K562 (cell line): Measurements from ENCODE around the gene KLHDC2. TPM values are rescaled to one million over a fixed set of nuclear protein-coding genes. Genes with fewer than 3 reads are reported as not detected.

ENCODE experiments used
- GATA2 ChIP-seq: sonication (generic); formaldehyde crosslinking; IDR thresholded peaks from 2 replicates; pipeline ENCODE4 v1.4.0; 2020; ENCODE audit warnings: mild to moderate bottlenecking, missing genetic modification reagents
- KHSRP ChIP-seq: fragments of 450-650 bp; IDR thresholded peaks from 2 replicates; pipeline ENCODE4 v1.6.1; 2017
- LARP7 ChIP-seq: fragments of 450-650 bp; IDR thresholded peaks from 2 replicates; pipeline ENCODE4 v1.6.1; 2016
- PHB2 ChIP-seq: fragments of 450-650 bp; IDR thresholded peaks from 2 replicates; pipeline ENCODE4 v1.6.1; 2017; ENCODE audit warnings: low read depth
- POLR2H ChIP-seq: IDR thresholded peaks from 2 replicates; pipeline ENCODE4 v1.6.1; 2016; ENCODE audit warnings: missing genetic modification characterization, low read depth, mild to moderate bottlenecking, control low read depth, missing compliant biosample characterization, moderate library complexity
- ZEB2 ChIP-seq: fragments of 450-650 bp; IDR thresholded peaks from 2 replicates; pipeline ENCODE4 v1.6.1; 2016
- polyA plus RNA-seq, 8 experiments: library from polyadenylated mRNA; depleted of rRNA in 4 of 8; stranded (reverse) in 5 of 8; unstranded in 3 of 8; fragments of >200 nt; fragmentation: Nextera tagmentation in 2 of 8; fragmentation: Illumina TruSeq in 1 of 8; extraction: Ambion mirVana in 2 of 8; extraction: Trizol in 1 of 8; gene quantifications; 2 replicates each; pipeline versions ENCODE4 v1.2.1 to v1.2.3, GENCODE V29; 2011 to 2014; ENCODE audit warnings: inconsistent platforms in 1 of 8, missing spikeins in 1 of 8
- total RNA-seq, 7 experiments: library from RNA; depleted of rRNA in 6 of 7; stranded (reverse); fragments of >200 nt in 6 of 7; fragmentation: Illumina TruSeq in 2 of 7; extraction: Trizol in 2 of 7; gene quantifications; 2 replicates each; pipeline versions ENCODE4 v1.2.1 to v1.2.3, GENCODE V29; 2011 to 2021; ENCODE audit warnings: low replicate concordance in 1 of 7
- TF ChIP-seq, protein P1 (sequence below): fragments of 450-650 bp; formaldehyde crosslinking; IDR thresholded peaks from 2 replicates; pipeline ENCODE4 v1.4.0; 2022; ENCODE audit warnings: missing genetic modification characterization
- TF ChIP-seq, protein P2 (sequence below): sonication (generic); formaldehyde crosslinking; IDR thresholded peaks from 2 replicates; pipeline ENCODE4 v1.8.1; 2023; ENCODE audit warnings: mild to moderate bottlenecking, missing genetic modification reagents
- TF ChIP-seq, protein P3 (sequence below): fragments of 450-650 bp; IDR thresholded peaks from one replicate; pipeline ENCODE4 v1.6.1; 2018; ENCODE audit warnings: mild to moderate bottlenecking, moderate library complexity; ENCODE audit not compliant: partially characterized antibody
- TF ChIP-seq, protein P4 (sequence below), 2 experiments: fragments of 150-350 bp in 1 of 2; IDR thresholded peaks; 2 replicates each; pipeline ENCODE4 v1.6.1; 2012 to 2016; ENCODE audit warnings: low read depth in 2 of 2, low read length in 2 of 2, mild to moderate bottlenecking in 1 of 2, moderate library complexity in 1 of 2

KLHDC2 gene
- total and polyA plus RNA-seq, 9 of the 15 experiments (the other 6 are each of a cell fraction or from before 2014, with no cell fraction given), result 6.3 to 41.7 (median 20.0) TPM

DNA sequence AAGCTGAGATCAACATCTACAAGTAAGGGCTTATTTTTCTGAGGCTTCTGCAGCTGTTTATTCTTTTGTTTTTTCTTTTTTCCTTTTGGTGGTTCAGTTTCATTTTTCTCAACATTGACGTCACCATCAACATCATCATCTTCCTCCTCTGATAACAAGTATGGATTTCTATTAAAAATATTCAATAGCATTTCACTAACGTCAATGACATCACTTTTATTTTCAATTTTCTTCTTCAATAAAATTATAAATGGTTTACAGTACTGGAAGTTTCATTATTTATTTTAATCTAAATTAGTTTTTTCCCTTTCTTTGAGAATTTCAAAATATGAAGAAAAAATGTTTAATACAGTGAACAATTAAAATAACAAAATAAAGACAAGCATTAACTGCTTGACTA is 60.7 kb downstream of the KLHDC2 start (continued):
- TF ChIP-seq, protein P1, sequence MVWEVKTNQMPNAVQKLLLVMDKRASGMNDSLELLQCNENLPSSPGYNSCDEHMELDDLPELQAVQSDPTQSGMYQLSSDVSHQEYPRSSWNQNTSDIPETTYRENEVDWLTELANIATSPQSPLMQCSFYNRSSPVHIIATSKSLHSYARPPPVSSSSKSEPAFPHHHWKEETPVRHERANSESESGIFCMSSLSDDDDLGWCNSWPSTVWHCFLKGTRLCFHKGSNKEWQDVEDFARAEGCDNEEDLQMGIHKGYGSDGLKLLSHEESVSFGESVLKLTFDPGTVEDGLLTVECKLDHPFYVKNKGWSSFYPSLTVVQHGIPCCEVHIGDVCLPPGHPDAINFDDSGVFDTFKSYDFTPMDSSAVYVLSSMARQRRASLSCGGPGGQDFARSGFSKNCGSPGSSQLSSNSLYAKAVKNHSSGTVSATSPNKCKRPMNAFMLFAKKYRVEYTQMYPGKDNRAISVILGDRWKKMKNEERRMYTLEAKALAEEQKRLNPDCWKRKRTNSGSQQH, result no peak
- TF ChIP-seq, protein P2, sequence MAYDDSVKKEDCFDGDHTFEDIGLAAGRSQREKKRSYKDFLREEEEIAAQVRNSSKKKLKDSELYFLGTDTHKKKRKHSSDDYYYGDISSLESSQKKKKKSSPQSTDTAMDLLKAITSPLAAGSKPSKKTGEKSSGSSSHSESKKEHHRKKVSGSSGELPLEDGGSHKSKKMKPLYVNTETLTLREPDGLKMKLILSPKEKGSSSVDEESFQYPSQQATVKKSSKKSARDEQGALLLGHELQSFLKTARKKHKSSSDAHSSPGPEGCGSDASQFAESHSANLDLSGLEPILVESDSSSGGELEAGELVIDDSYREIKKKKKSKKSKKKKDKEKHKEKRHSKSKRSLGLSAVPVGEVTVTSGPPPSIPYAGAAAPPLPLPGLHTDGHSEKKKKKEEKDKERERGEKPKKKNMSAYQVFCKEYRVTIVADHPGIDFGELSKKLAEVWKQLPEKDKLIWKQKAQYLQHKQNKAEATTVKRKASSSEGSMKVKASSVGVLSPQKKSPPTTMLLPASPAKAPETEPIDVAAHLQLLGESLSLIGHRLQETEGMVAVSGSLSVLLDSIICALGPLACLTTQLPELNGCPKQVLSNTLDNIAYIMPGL (CRISPR knock-in tag), result no peak
- TF ChIP-seq ZEB2 (no peak), POLR2H (no peak), PHB2 (no peak), KHSRP (no peak), GATA2 (CRISPR knock-in tag) (no peak), LARP7 (no peak)
- TF ChIP-seq, protein P3, sequence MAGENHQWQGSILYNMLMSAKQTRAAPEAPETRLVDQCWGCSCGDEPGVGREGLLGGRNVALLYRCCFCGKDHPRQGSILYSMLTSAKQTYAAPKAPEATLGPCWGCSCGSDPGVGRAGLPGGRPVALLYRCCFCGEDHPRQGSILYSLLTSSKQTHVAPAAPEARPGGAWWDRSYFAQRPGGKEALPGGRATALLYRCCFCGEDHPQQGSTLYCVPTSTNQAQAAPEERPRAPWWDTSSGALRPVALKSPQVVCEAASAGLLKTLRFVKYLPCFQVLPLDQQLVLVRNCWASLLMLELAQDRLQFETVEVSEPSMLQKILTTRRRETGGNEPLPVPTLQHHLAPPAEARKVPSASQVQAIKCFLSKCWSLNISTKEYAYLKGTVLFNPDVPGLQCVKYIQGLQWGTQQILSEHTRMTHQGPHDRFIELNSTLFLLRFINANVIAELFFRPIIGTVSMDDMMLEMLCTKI, result no peak
- TF ChIP-seq, protein P4, sequence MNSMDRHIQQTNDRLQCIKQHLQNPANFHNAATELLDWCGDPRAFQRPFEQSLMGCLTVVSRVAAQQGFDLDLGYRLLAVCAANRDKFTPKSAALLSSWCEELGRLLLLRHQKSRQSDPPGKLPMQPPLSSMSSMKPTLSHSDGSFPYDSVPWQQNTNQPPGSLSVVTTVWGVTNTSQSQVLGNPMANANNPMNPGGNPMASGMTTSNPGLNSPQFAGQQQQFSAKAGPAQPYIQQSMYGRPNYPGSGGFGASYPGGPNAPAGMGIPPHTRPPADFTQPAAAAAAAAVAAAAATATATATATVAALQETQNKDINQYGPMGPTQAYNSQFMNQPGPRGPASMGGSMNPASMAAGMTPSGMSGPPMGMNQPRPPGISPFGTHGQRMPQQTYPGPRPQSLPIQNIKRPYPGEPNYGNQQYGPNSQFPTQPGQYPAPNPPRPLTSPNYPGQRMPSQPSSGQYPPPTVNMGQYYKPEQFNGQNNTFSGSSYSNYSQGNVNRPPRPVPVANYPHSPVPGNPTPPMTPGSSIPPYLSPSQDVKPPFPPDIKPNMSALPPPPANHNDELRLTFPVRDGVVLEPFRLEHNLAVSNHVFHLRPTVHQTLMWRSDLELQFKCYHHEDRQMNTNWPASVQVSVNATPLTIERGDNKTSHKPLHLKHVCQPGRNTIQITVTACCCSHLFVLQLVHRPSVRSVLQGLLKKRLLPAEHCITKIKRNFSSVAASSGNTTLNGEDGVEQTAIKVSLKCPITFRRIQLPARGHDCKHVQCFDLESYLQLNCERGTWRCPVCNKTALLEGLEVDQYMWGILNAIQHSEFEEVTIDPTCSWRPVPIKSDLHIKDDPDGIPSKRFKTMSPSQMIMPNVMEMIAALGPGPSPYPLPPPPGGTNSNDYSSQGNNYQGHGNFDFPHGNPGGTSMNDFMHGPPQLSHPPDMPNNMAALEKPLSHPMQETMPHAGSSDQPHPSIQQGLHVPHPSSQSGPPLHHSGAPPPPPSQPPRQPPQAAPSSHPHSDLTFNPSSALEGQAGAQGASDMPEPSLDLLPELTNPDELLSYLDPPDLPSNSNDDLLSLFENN (IDR thresholded peaks at IDR 0.05; ENCODE audit: low read depth in 2 of 2, low read length in 2 of 2), result no peak
- TF ChIP-seq, all 486 proteins: peak for 0

Other genes with a start within 250 kb of the KLHDC2 start
Only the 7 nearest of the 9 such genes appear.
- 270 and 365 TPM in 2 replicates for gene RPL36AL, start 147.5 kb upstream of the KLHDC2 start, total RNA-seq (2014; rRNA removed)
- gene RPL36AL, start 147.5 kb upstream of the KLHDC2 start, total RNA-seq (2014; rRNA removed; fragmentation: Illumina TruSeq; extraction: Trizol), result 358 and 392 TPM in 2 replicates
- 329 and 335 TPM in 2 replicates for gene RPL36AL, start 147.5 kb upstream of the KLHDC2 start, total RNA-seq (2015; rRNA removed; fragmentation: Illumina TruSeq; extraction: Trizol)
- 139 and 146 TPM in 2 replicates for gene RPL36AL, start 147.5 kb upstream of the KLHDC2 start, total RNA-seq (2021)
- gene RPL36AL, start 147.5 kb upstream of the KLHDC2 start, polyA plus RNA-seq (2011; rRNA removed), result 131 and 189 TPM in 2 replicates
- 360 and 378 TPM in 2 replicates for gene RPL36AL, start 147.5 kb upstream of the KLHDC2 start, polyA plus RNA-seq (2014; fragmentation: Illumina TruSeq; extraction: Trizol)
- gene RPL36AL, start 147.5 kb upstream of the KLHDC2 start, polyA plus RNA-seq (2014; fragmentation: Nextera tagmentation; extraction: Ambion mirVana), result 100 to 1,000 TPM; 625 to 674 TPM
- gene RPL36AL, start 147.5 kb upstream of the KLHDC2 start, polyA plus RNA-seq (2014; rRNA removed), result 354 and 366 TPM in 2 replicates
- 29.7 and 30.2 TPM in 2 replicates for gene MGAT2, start 147.4 kb upstream of the KLHDC2 start, total RNA-seq (2014; rRNA removed)
- 24.9 and 26.9 TPM in 2 replicates for gene MGAT2, start 147.4 kb upstream of the KLHDC2 start, total RNA-seq (2014; rRNA removed; fragmentation: Illumina TruSeq; extraction: Trizol)
- 30.7 and 31.0 TPM in 2 replicates for gene MGAT2, start 147.4 kb upstream of the KLHDC2 start, total RNA-seq (2015; rRNA removed; fragmentation: Illumina TruSeq; extraction: Trizol)
- gene MGAT2, start 147.4 kb upstream of the KLHDC2 start, total RNA-seq (2021), result 32.3 and 33.3 TPM in 2 replicates
- 14.0 and 19.2 TPM in 2 replicates for gene MGAT2, start 147.4 kb upstream of the KLHDC2 start, polyA plus RNA-seq (2011; rRNA removed)
- gene MGAT2, start 147.4 kb upstream of the KLHDC2 start, polyA plus RNA-seq (2014; fragmentation: Illumina TruSeq; extraction: Trizol), result 20.4 and 24.4 TPM in 2 replicates
- gene MGAT2, start 147.4 kb upstream of the KLHDC2 start, polyA plus RNA-seq (2014; fragmentation: Nextera tagmentation; extraction: Ambion mirVana), result under 1 TPM in 1 of 2 experiments, not detected in 1; 0.03 TPM
- gene MGAT2, start 147.4 kb upstream of the KLHDC2 start, polyA plus RNA-seq (2014; rRNA removed), result 18.8 and 20.9 TPM in 2 replicates
- 14.6 and 14.7 TPM in 2 replicates for gene DNAAF2, start 132.9 kb upstream of the KLHDC2 start, total RNA-seq (2014; rRNA removed)
- 11.1 and 12.5 TPM in 2 replicates for gene DNAAF2, start 132.9 kb upstream of the KLHDC2 start, total RNA-seq (2014; rRNA removed; fragmentation: Illumina TruSeq; extraction: Trizol)
- 10.6 and 11.2 TPM in 2 replicates for gene DNAAF2, start 132.9 kb upstream of the KLHDC2 start, total RNA-seq (2015; rRNA removed; fragmentation: Illumina TruSeq; extraction: Trizol)
- 11.0 and 11.7 TPM in 2 replicates for gene DNAAF2, start 132.9 kb upstream of the KLHDC2 start, total RNA-seq (2021)
- gene DNAAF2, start 132.9 kb upstream of the KLHDC2 start, polyA plus RNA-seq (2011; rRNA removed), result 7.8 and 10.3 TPM in 2 replicates
- gene DNAAF2, start 132.9 kb upstream of the KLHDC2 start, polyA plus RNA-seq (2014; fragmentation: Illumina TruSeq; extraction: Trizol), result 11.2 and 11.4 TPM in 2 replicates
- gene DNAAF2, start 132.9 kb upstream of the KLHDC2 start, polyA plus RNA-seq (2014; fragmentation: Nextera tagmentation; extraction: Ambion mirVana), result 1 to 10 TPM; 2.4 to 4.0 TPM
- 12.0 and 13.9 TPM in 2 replicates for gene DNAAF2, start 132.9 kb upstream of the KLHDC2 start, polyA plus RNA-seq (2014; rRNA removed)
- gene POLE2, start 79.9 kb upstream of the KLHDC2 start, total RNA-seq (2014; rRNA removed), result 30.7 and 32.2 TPM in 2 replicates
- 61.6 and 65.8 TPM in 2 replicates for gene POLE2, start 79.9 kb upstream of the KLHDC2 start, total RNA-seq (2014; rRNA removed; fragmentation: Illumina TruSeq; extraction: Trizol)
- 49.7 and 54.6 TPM in 2 replicates for gene POLE2, start 79.9 kb upstream of the KLHDC2 start, total RNA-seq (2015; rRNA removed; fragmentation: Illumina TruSeq; extraction: Trizol)
- gene POLE2, start 79.9 kb upstream of the KLHDC2 start, total RNA-seq (2021), result 34.6 and 37.7 TPM in 2 replicates
- 60.1 and 78.4 TPM in 2 replicates for gene POLE2, start 79.9 kb upstream of the KLHDC2 start, polyA plus RNA-seq (2011; rRNA removed)
- gene POLE2, start 79.9 kb upstream of the KLHDC2 start, polyA plus RNA-seq (2014; fragmentation: Illumina TruSeq; extraction: Trizol), result 56.4 and 70.8 TPM in 2 replicates
- 10 to 100 TPM; 53.8 to 55.4 TPM for gene POLE2, start 79.9 kb upstream of the KLHDC2 start, polyA plus RNA-seq (2014; fragmentation: Nextera tagmentation; extraction: Ambion mirVana)
- 55.5 and 64.9 TPM in 2 replicates for gene POLE2, start 79.9 kb upstream of the KLHDC2 start, polyA plus RNA-seq (2014; rRNA removed)
- 0.08 and 0.41 TPM in 2 replicates for gene KLHDC1, start 75.0 kb upstream of the KLHDC2 start, total RNA-seq (2014; rRNA removed)
- gene KLHDC1, start 75.0 kb upstream of the KLHDC2 start, total RNA-seq (2014; rRNA removed; fragmentation: Illumina TruSeq; extraction: Trizol), result 0.10 and 0.15 TPM in 2 replicates
- gene KLHDC1, start 75.0 kb upstream of the KLHDC2 start, total RNA-seq (2015; rRNA removed; fragmentation: Illumina TruSeq; extraction: Trizol), result 0.11 and 0.19 TPM in 2 replicates
- 0.22 TPM in 2 replicates for gene KLHDC1, start 75.0 kb upstream of the KLHDC2 start, total RNA-seq (2021)
- gene KLHDC1, start 75.0 kb upstream of the KLHDC2 start, polyA plus RNA-seq (2011; rRNA removed), result 0.20 TPM in 2 replicates
- 0.18 and 0.19 TPM in 2 replicates for gene KLHDC1, start 75.0 kb upstream of the KLHDC2 start, polyA plus RNA-seq (2014; fragmentation: Illumina TruSeq; extraction: Trizol)
- under 1 TPM; 0.08 to 0.20 TPM for gene KLHDC1, start 75.0 kb upstream of the KLHDC2 start, polyA plus RNA-seq (2014; fragmentation: Nextera tagmentation; extraction: Ambion mirVana)
- 0.11 and 0.34 TPM in 2 replicates for gene KLHDC1, start 75.0 kb upstream of the KLHDC2 start, polyA plus RNA-seq (2014; rRNA removed)
- 58.6 and 59.6 TPM in 2 replicates for gene NEMF, start 84.6 kb downstream of the KLHDC2 start, total RNA-seq (2014; rRNA removed)
- gene NEMF, start 84.6 kb downstream of the KLHDC2 start, total RNA-seq (2014; rRNA removed; fragmentation: Illumina TruSeq; extraction: Trizol), result 82.4 and 89.9 TPM in 2 replicates
- 94.4 and 104 TPM in 2 replicates for gene NEMF, start 84.6 kb downstream of the KLHDC2 start, total RNA-seq (2015; rRNA removed; fragmentation: Illumina TruSeq; extraction: Trizol)
- gene NEMF, start 84.6 kb downstream of the KLHDC2 start, total RNA-seq (2021), result 60.6 and 61.0 TPM in 2 replicates
- gene NEMF, start 84.6 kb downstream of the KLHDC2 start, polyA plus RNA-seq (2011; rRNA removed), result 50.5 and 59.2 TPM in 2 replicates
- gene NEMF, start 84.6 kb downstream of the KLHDC2 start, polyA plus RNA-seq (2014; fragmentation: Illumina TruSeq; extraction: Trizol), result 65.1 and 89.1 TPM in 2 replicates
- 10 to 100 TPM; 38.8 to 73.2 TPM for gene NEMF, start 84.6 kb downstream of the KLHDC2 start, polyA plus RNA-seq (2014; fragmentation: Nextera tagmentation; extraction: Ambion mirVana)
- gene NEMF, start 84.6 kb downstream of the KLHDC2 start, polyA plus RNA-seq (2014; rRNA removed), result 55.9 and 60.0 TPM in 2 replicates
- 24.9 and 29.9 TPM in 2 replicates for gene ARF6, start 124.9 kb downstream of the KLHDC2 start, total RNA-seq (2014; rRNA removed)
- 18.5 and 19.2 TPM in 2 replicates for gene ARF6, start 124.9 kb downstream of the KLHDC2 start, total RNA-seq (2014; rRNA removed; fragmentation: Illumina TruSeq; extraction: Trizol)
- gene ARF6, start 124.9 kb downstream of the KLHDC2 start, total RNA-seq (2015; rRNA removed; fragmentation: Illumina TruSeq; extraction: Trizol), result 22.8 and 23.3 TPM in 2 replicates
- 33.6 and 35.2 TPM in 2 replicates for gene ARF6, start 124.9 kb downstream of the KLHDC2 start, total RNA-seq (2021)
- gene ARF6, start 124.9 kb downstream of the KLHDC2 start, polyA plus RNA-seq (2011; rRNA removed), result 14.2 and 16.3 TPM in 2 replicates
- 25.7 and 28.8 TPM in 2 replicates for gene ARF6, start 124.9 kb downstream of the KLHDC2 start, polyA plus RNA-seq (2014; fragmentation: Illumina TruSeq; extraction: Trizol)
- gene ARF6, start 124.9 kb downstream of the KLHDC2 start, polyA plus RNA-seq (2014; fragmentation: Nextera tagmentation; extraction: Ambion mirVana), result 10 to 100 TPM; 15.3 to 32.5 TPM
- 23.6 and 27.1 TPM in 2 replicates for gene ARF6, start 124.9 kb downstream of the KLHDC2 start, polyA plus RNA-seq (2014; rRNA removed)